GM21825 (cell line): ENCODE measurements around the gene GRN.

Experiments
- ATAC-seq: cut with Tn5 transposase; IDR thresholded peaks from one replicate; pipeline ENCODE4 v1.9.1; 2021; ENCODE audit warnings: mild to moderate bottlenecking, moderate library complexity; ENCODE audit not compliant: unreplicated experiment

Gene GRN

GRCh38 chr17:44400226-44400847, 55.2 kb downstream of the GRN start:
- no peak for ATAC-seq
